ENCODE results near the gene MAP3K21.

DNA sequence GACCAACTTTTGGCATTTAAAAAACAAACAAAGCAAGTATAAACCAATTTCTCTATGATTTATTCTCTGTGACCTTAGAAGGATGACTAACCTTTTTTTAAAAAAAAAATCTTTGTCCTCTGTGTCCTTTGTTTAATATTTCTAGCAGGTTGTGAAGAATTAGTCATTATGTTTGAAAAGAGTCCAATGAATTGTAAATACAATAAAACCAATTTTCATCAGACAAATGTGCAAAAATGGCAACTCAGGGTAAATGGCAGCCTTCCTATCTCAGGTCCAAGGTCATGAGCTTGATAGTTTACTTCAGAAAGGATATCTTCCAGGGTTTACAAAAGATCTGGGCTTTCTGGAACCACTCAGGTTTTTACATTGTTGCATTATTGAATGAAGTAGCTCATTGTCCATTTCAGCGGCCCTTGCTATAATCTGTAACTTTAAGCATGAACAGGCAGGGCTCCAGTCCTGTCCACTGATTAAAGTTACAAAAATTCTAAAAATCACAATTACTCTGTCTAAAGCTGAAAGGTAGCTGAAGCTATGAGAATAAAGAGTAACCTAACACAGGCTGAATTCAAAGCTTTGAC, 11.7 kb upstream of the MAP3K21 start:
- TF ChIP-seq, protein P1, sequence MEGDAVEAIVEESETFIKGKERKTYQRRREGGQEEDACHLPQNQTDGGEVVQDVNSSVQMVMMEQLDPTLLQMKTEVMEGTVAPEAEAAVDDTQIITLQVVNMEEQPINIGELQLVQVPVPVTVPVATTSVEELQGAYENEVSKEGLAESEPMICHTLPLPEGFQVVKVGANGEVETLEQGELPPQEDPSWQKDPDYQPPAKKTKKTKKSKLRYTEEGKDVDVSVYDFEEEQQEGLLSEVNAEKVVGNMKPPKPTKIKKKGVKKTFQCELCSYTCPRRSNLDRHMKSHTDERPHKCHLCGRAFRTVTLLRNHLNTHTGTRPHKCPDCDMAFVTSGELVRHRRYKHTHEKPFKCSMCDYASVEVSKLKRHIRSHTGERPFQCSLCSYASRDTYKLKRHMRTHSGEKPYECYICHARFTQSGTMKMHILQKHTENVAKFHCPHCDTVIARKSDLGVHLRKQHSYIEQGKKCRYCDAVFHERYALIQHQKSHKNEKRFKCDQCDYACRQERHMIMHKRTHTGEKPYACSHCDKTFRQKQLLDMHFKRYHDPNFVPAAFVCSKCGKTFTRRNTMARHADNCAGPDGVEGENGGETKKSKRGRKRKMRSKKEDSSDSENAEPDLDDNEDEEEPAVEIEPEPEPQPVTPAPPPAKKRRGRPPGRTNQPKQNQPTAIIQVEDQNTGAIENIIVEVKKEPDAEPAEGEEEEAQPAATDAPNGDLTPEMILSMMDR (IDR thresholded peaks at IDR 0.05) = no peak
- TF ChIP-seq POLR2A (IDR thresholded peaks at IDR 0.05) = no peak

Data from right lobe of liver (tissue), 4 donors.